A549 (cell line): Measurements from ENCODE around the gene ZMAT3.

Experiments
- CBX8 ChIP-seq: fragments of 200-600 bp; sonication (generic); IDR thresholded peaks from 2 replicates; pipeline ENCODE4 v1.6.1; 2016
- CTCF ChIP-seq: fragments of >200 bp; sonication (Bioruptor Twin); formaldehyde crosslinking; IDR thresholded peaks from 3 replicates; pipeline ENCODE4 v1.5.1; 2016
- KDM1A ChIP-seq: fragments of 200-600 bp; sonication (generic); IDR thresholded peaks from 2 replicates; pipeline ENCODE4 v1.6.1; 2016; ENCODE audit warnings: low read depth, mild to moderate bottlenecking
- MAFK ChIP-seq: fragments of 450-650 bp; IDR thresholded peaks from 2 replicates; pipeline ENCODE4 v1.6.1; 2014; ENCODE audit not compliant: partially characterized antibody
- POLR2A ChIP-seq: IDR thresholded peaks from 2 replicates; pipeline ENCODE4 v1.6.1; 2012; ENCODE audit warnings: mild to moderate bottlenecking, low read length
- RCOR1 ChIP-seq: fragments of 150-350 bp; IDR thresholded peaks from 2 replicates; pipeline ENCODE4 v1.6.1; 2014; ENCODE audit warnings: antibody characterized with exemption, low read length, low read depth
- REST ChIP-seq: fragments of 200-600 bp; sonication (generic); IDR thresholded peaks from 2 replicates; pipeline ENCODE4 v1.6.1; 2016; ENCODE audit warnings: antibody characterized with exemption, mild to moderate bottlenecking, moderate library complexity
- SREBF2 ChIP-seq: fragments of 450-650 bp; IDR thresholded peaks from 2 replicates; pipeline ENCODE4 v1.6.1; 2014; ENCODE audit warnings: mild to moderate bottlenecking, moderate library complexity

GRCh38 chr3:179067291-179067690 lies 4.3 kb downstream of the ZMAT3 start:
- no peak for TF ChIP-seq REST
- TF ChIP-seq POLR2A = no peak
- TF ChIP-seq CTCF = no peak
- no peak for TF ChIP-seq SREBF2
- TF ChIP-seq MAFK = no peak
- no peak for TF ChIP-seq CBX8
- no peak for TF ChIP-seq KDM1A
- no peak for TF ChIP-seq RCOR1
